Fibroblast of lung (primary cell): ENCODE results near the gene UBQLNL. TPM values are rescaled to one million over a fixed set of nuclear protein-coding genes. Genes with fewer than 3 reads are reported as not detected.

ENCODE experiments used
- DNase-seq, 2 donors: peaks; one replicate each; pipeline versions ENCODE4 v3.0.0 to v3.0.0-alpha.2; 2010; ENCODE audit warnings: low read depth in 2 of 2
- H2AFZ ChIP-seq: 2 replicates; pipeline ENCODE4 v1.5.1; 2012; ENCODE audit warnings: low read length, control low read depth, inconsistent platforms
- H3K27ac ChIP-seq: 2 replicates; pipeline ENCODE4 v1.5.1; 2011; ENCODE audit warnings: low read length, control low read depth; ENCODE audit not compliant: insufficient read depth
- H3K27me3 ChIP-seq: 2 replicates; pipeline ENCODE4 v1.5.1; 2011; ENCODE audit warnings: mild to moderate bottlenecking, low read length; ENCODE audit not compliant: control insufficient read depth, insufficient read depth
- H3K36me3 ChIP-seq: 2 replicates; pipeline ENCODE4 v1.5.1; 2011; ENCODE audit warnings: low read length; ENCODE audit not compliant: control insufficient read depth, insufficient read depth
- H3K4me1 ChIP-seq: 2 replicates; pipeline ENCODE4 v1.5.1; 2011; ENCODE audit warnings: low read length; ENCODE audit not compliant: control insufficient read depth, insufficient read depth; ENCODE audit errors: extremely low read depth
- H3K4me2 ChIP-seq: 2 replicates; pipeline ENCODE4 v1.5.1; 2011; ENCODE audit warnings: low read length, control low read depth; ENCODE audit not compliant: insufficient read depth; ENCODE audit errors: extremely low read depth
- H3K4me3 ChIP-seq, 4 experiments: fragments of 200-600 bp in 1 of 4; sonication (generic) in 1 of 4; replicated peaks in 1 of 4; 2 replicates each; pipeline ENCODE4 v1.5.1; 2011 to 2016; ENCODE audit warnings: low read length in 4 of 4, low read depth in 3 of 4, mild to moderate bottlenecking in 3 of 4, control low read depth in 2 of 4, inconsistent platforms in 1 of 4, mixed read lengths in 1 of 4; ENCODE audit not compliant: insufficient read depth in 1 of 4; ENCODE audit errors: control extremely low read depth in 1 of 4
- H3K79me2 ChIP-seq: 2 replicates; pipeline ENCODE4 v1.5.1; 2012; ENCODE audit warnings: mild to moderate bottlenecking, low read length, inconsistent platforms; ENCODE audit not compliant: control insufficient read depth, insufficient read depth
- H3K9ac ChIP-seq: 2 replicates; pipeline ENCODE4 v1.5.1; 2011; ENCODE audit warnings: mild to moderate bottlenecking, low read length, control low read depth; ENCODE audit not compliant: insufficient read depth
- H3K9me3 ChIP-seq: 2 replicates; pipeline ENCODE4 v1.5.1; 2012; ENCODE audit warnings: low read depth, low read length; ENCODE audit not compliant: control insufficient read depth, insufficient read depth
- H4K20me1 ChIP-seq: 2 replicates; pipeline ENCODE4 v1.5.1; 2011; ENCODE audit warnings: low read length; ENCODE audit not compliant: control insufficient read depth, insufficient read depth; ENCODE audit errors: extremely low read depth
- EZH2 ChIP-seq: IDR thresholded peaks from 2 replicates; pipeline ENCODE4 v1.5.1; 2012; ENCODE audit warnings: low read length, control low read depth, mild to moderate bottlenecking; ENCODE audit errors: missing control alignments
- polyA plus RNA-seq, 2 donors: library from polyadenylated mRNA; depleted of rRNA in 1 of 2; stranded (reverse) in 1 of 2; unstranded in 1 of 2; fragments of >200 nt; gene quantifications; 2 replicates each; pipeline ENCODE4 v1.2.1, GENCODE V29; 2011 to 2012; ENCODE audit warnings: missing spikeins in 1 of 2
- total RNA-seq: library from RNA; depleted of rRNA; stranded (reverse); fragments of >200 nt; gene quantifications from 2 replicates; pipeline ENCODE4 v1.2.1, GENCODE V29; 2014
- TF ChIP-seq, protein P1 (sequence below), 2 donors: IDR thresholded peaks in 1 of 2; conservative IDR thresholded peaks in 1 of 2; 1 replicate in 1 of 2; 2 replicates in 1 of 2; pipeline ENCODE4 v1.5.1; 2011 to 2012; ENCODE audit warnings: low read length in 2 of 2, control low read depth in 1 of 2, inconsistent platforms in 1 of 2, low read depth in 1 of 2, mild to moderate bottlenecking in 1 of 2

Gene UBQLNL
- total and polyA plus RNA-seq, 2 donors (not counting 1 experiment from before 2014, with no cell fraction given) = 0.09 to 0.17 TPM

DNA sequence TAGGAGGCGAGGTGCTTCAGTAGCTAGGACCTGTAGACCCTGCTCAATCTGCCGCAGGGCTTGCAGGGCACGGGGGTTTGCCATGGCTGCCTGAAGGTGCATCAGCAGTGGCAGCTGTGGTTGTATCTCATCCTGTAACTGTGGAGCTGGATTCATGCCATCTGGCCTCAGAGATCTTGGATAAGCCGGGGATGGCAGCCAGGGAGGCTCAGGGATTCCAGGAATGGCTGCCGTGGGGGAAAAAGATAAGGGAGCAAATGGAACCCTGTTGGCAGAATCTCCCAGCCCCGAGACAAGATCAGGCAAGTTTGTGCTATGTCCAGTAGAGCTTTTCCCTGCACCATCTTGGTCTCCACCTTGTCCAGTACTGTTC, 8.6 kb downstream of the UBQLNL start:
- Histone ChIP-seq H3K27ac (no peak overlapping the region), H3K79me2 (no peaks in the 10 kb centered on the region), H3K4me1 (no peaks in the 10 kb centered on the region), H3K4me3 (no peak overlapping the region), H3K27me3 (no peaks in the 10 kb centered on the region), H2AFZ (no peak overlapping the region), H4K20me1 (no peaks in the 10 kb centered on the region), H3K36me3 (no peaks in the 10 kb centered on the region), H3K4me2 (no peak overlapping the region), H3K9me3 (no peaks in the 10 kb centered on the region), H3K9ac (no peak overlapping the region)
- DNase-seq = no peak
- TF ChIP-seq, protein P1, sequence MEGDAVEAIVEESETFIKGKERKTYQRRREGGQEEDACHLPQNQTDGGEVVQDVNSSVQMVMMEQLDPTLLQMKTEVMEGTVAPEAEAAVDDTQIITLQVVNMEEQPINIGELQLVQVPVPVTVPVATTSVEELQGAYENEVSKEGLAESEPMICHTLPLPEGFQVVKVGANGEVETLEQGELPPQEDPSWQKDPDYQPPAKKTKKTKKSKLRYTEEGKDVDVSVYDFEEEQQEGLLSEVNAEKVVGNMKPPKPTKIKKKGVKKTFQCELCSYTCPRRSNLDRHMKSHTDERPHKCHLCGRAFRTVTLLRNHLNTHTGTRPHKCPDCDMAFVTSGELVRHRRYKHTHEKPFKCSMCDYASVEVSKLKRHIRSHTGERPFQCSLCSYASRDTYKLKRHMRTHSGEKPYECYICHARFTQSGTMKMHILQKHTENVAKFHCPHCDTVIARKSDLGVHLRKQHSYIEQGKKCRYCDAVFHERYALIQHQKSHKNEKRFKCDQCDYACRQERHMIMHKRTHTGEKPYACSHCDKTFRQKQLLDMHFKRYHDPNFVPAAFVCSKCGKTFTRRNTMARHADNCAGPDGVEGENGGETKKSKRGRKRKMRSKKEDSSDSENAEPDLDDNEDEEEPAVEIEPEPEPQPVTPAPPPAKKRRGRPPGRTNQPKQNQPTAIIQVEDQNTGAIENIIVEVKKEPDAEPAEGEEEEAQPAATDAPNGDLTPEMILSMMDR (conservative IDR thresholded peaks at IDR 0.05 in 1 of 2, IDR thresholded peaks at IDR 0.05 in 1 of 2; ENCODE audit: low read depth in 1 of 2, low read length in 2 of 2) = no peak
- TF ChIP-seq EZH2 = no peak

DNA sequence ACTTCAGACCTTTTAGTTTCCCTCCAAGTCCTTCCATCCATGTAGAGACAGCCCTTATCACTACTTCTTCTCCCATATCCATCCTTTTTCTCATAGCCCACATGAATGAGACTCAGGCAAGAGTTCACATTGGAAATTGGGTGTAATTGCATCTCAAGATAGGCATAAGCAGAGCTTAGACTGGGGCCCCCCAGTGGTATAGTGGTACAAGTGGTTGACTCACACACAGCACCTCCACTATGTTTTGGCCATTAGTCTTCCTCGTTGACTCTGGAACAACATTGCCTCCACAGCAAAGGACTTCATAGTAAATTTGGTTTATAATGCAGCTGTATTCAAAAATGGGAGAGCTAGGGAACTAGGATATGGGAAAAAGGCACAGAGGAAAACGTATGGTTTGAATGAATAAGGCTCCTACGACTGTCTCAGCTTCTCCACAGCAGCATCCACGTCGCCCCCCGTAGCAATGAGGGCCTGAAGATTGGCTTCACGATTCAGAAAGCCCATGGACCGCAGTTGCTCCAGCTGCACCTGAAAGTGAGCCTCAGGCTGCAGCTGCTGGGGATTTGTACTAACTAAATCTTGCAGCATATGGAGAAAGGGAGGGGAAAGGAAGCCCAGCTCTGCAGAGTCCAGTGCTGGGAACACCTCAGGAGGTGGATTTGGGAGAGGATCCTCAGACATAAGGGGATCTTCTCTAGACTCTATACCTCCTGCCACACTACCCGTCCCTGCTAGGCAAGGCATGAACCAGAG, 9.1 kb downstream of the UBQLNL start:
- Histone ChIP-seq H3K4me1 (no peaks in the 10 kb centered on the region), H4K20me1 (no peaks in the 10 kb centered on the region), H3K36me3 (no peaks in the 10 kb centered on the region), H3K9me3 (no peaks in the 10 kb centered on the region), H2AFZ (no peak overlapping the region), H3K27me3 (no peaks in the 10 kb centered on the region), H3K9ac (no peak overlapping the region), H3K27ac (no peak overlapping the region), H3K79me2 (no peaks in the 10 kb centered on the region), H3K4me3 (no peak overlapping the region), H3K4me2 (no peak overlapping the region)
- no peak for DNase-seq
- TF ChIP-seq, protein P1 (conservative IDR thresholded peaks at IDR 0.05 in 1 of 2, IDR thresholded peaks at IDR 0.05 in 1 of 2; ENCODE audit: low read depth in 1 of 2, low read length in 2 of 2) = no peak
- no peak for TF ChIP-seq EZH2

DNA sequence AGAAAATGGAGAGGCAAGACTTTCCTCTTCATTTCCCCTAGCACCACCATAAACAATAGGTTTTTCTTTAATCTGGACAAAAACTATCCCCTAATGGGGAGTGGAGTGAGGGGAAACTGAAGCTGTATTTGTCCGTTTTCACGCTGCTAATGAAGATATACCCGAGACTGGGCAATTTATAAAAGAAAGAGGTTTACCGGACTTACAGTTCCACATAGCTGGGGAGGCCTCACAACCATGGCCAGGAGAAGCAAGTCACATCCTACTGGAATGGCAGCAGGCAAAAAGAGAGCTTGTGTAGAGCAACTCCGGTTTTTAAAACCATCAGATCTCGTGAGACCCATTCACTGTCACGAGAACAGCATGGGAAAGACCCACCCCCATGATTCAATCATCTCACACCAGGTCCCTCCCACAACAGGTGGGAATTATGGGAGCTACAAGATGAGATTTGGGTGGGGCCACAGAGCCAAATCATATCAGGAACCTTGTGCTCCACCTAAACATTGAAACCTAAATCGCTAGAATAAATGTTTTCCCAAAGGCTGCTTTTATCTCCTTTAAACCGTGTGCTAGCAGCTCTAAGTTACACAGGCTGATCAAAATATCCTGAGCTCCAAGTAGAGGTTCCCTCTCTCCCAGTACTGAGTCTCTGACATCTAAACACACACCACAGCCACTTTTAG, 11.0 kb downstream of the UBQLNL start:
- H3K4me2 ChIP-seq = no peak overlapping the region
- no peaks in the 10 kb centered on the region for H3K27me3 ChIP-seq
- H3K9me3 ChIP-seq = no peaks in the 10 kb centered on the region
- no peak for DNase-seq
- no peaks in the 10 kb centered on the region for H3K4me1 ChIP-seq
- no peak overlapping the region for H2AFZ ChIP-seq
- H3K9ac ChIP-seq = no peak overlapping the region
- H4K20me1 ChIP-seq = no peaks in the 10 kb centered on the region
- H3K36me3 ChIP-seq = no peaks in the 10 kb centered on the region
- no peak for TF ChIP-seq EZH2
- TF ChIP-seq, protein P1 (conservative IDR thresholded peaks at IDR 0.05 in 1 of 2, IDR thresholded peaks at IDR 0.05 in 1 of 2; ENCODE audit: low read depth in 1 of 2, low read length in 2 of 2) = no peak
- no peaks in the 10 kb centered on the region for H3K79me2 ChIP-seq
- H3K27ac ChIP-seq = no peak overlapping the region
- H3K4me3 ChIP-seq = no peak overlapping the region
